Progenitor cell of endocrine pancreas (in vitro differentiated cells): Measurements from ENCODE around the gene SH3GL1. TPM values are rescaled to one million over a fixed set of nuclear protein-coding genes. Genes with fewer than 3 reads are reported as not detected.

ENCODE experiments used
- DNase-seq: peaks from one replicate; pipeline ENCODE4 v3.0.0; 2021; ENCODE audit warnings: low spot score; ENCODE audit not compliant: unreplicated experiment
- H3K27ac Mint-ChIP-seq: 2 replicates; pipeline ENCODE4 v1.8.0; 2021; ENCODE audit warnings: mild to moderate bottlenecking, moderate library complexity, mixed read lengths
- H3K27me3 Mint-ChIP-seq: 2 replicates; pipeline ENCODE4 v1.8.0; 2021; ENCODE audit warnings: mixed read lengths
- H3K36me3 Mint-ChIP-seq: 2 replicates; pipeline ENCODE4 v1.8.0; 2022; ENCODE audit warnings: mixed read lengths; ENCODE audit not compliant: insufficient read depth
- H3K4me1 Mint-ChIP-seq: 2 replicates; pipeline ENCODE4 v1.8.0; 2021; ENCODE audit warnings: low read depth, mixed read lengths
- H3K4me3 Mint-ChIP-seq: 2 replicates; pipeline ENCODE4 v1.8.0; 2021; ENCODE audit warnings: low read depth, mild to moderate bottlenecking, moderate library complexity, mixed read lengths
- H3K9me3 Mint-ChIP-seq: 2 replicates; pipeline ENCODE4 v1.8.0; 2021; ENCODE audit warnings: low read depth, mixed read lengths
- CTCF ChIP-seq: fragments of 200-600 bp; sonication (generic); IDR thresholded peaks from one replicate; pipeline ENCODE4 v1.5.0; 2021; ENCODE audit warnings: antibody characterized with exemption, mild to moderate bottlenecking; ENCODE audit not compliant: unreplicated experiment
- total RNA-seq: library from RNA; stranded (reverse); gene quantifications from 2 replicates; pipeline ENCODE4 v1.2.1, GENCODE V29; 2021

The SH3GL1 gene
- total RNA-seq, 1 donor from 2014 or later = 55.6 TPM

GRCh38 chr19:4437103-4437502 lies 36.8 kb upstream of the SH3GL1 start:
- no peak for TF ChIP-seq CTCF
- H3K4me3 Mint-ChIP-seq = no peak overlapping the region
- peaks cover 9% of the 10 kb centered on the region for H3K36me3 Mint-ChIP-seq
- H3K27ac Mint-ChIP-seq = no peak overlapping the region
- H3K9me3 Mint-ChIP-seq = no peaks in the 10 kb centered on the region
- no peaks in the 10 kb centered on the region for H3K4me1 Mint-ChIP-seq
- no peak for DNase-seq
- no peaks in the 10 kb centered on the region for H3K27me3 Mint-ChIP-seq

DNA sequence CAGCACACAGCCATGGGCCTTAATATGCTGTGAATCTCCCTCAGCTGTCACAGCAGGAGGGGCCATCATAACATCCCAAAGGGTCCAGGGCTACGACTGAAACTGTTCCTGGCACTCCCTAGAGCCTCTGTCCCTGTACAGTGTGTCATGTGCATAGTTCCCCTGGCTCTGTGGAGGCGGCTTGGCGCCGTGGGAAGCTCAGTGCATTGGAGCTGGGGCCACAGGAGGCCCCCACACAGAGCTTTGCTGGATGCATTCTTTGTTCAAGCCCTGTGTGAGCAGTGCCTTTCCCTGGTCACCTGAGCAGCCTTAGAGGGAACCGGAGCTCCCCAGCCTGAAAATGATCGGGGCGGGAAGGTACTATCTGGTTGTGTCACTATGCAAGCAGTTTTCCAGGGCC lies 35.9 kb upstream of the SH3GL1 start:
- Mint-ChIP-seq H3K4me3 (no peak overlapping the region), H3K36me3 (peaks cover 12% of the 10 kb centered on the region), H3K27ac (no peak overlapping the region), H3K9me3 (no peaks in the 10 kb centered on the region), H3K4me1 (no peaks in the 10 kb centered on the region), H3K27me3 (no peaks in the 10 kb centered on the region)
- no peak for TF ChIP-seq CTCF
- DNase-seq = no peak

GRCh38 chr19:4434391-4434790 lies 34.0 kb upstream of the SH3GL1 start:
- Mint-ChIP-seq H3K4me1 (no peaks in the 10 kb centered on the region), H3K9me3 (no peaks in the 10 kb centered on the region), H3K27me3 (no peaks in the 10 kb centered on the region), H3K36me3 (peaks cover 19% of the 10 kb centered on the region), H3K4me3 (no peak overlapping the region), H3K27ac (no peak overlapping the region)
- DNase-seq = no peak
- no peak for TF ChIP-seq CTCF

- Mint-ChIP-seq H3K27ac (no peak overlapping the region), H3K4me3 (no peak overlapping the region), H3K36me3 (peaks cover 16% of the 10 kb centered on the region), H3K27me3 (no peaks in the 10 kb centered on the region), H3K9me3 (no peaks in the 10 kb centered on the region), H3K4me1 (no peaks in the 10 kb centered on the region)
- no peak for DNase-seq
- no peak for TF ChIP-seq CTCF
Measured at GRCh38 chr19:4432918-4433506, 32.7 kb upstream of the SH3GL1 start.

DNA sequence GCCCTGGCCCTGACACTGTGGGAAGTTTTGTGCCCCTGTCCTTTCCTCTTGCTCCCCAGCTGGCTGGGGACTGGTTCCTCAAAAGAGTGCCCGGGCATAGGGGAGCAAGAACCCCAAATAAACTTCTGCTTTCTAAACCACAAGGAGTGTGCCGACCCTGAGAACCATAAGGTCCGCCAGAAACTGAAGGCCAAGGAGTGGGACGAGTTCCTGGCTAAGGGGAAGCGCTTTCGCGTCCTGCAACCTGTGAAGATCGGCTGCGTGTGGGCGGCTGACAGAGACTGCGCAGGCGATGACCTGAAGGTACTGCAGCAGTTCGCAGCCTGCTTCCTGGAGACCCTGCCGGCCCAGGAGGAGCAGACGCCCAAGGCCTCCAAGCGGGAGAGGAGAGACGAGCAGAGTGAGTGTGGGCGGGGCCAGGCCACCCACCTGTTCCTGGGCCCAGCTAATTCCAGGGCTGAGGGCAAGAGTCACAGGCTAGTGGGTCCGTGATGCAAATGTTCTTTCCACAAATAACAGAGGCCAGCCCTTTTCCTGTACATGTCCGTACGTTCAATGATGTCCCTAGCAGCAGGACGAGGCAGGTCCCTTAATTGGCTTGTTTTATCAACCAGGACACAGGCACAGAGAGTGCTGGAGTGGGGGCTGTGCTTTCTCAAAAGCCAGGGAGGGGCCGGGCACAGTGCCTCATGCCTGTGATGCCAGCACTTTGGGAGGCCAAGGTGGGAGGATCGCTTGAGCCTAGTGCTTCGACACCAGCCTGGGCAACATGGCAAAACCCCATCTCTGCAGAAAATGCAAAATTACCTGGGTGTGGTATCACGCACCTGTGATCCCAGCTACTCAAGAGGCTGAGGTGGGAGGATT lies 31.7 kb upstream of the SH3GL1 start:
- no peaks in the 10 kb centered on the region for H3K27me3 Mint-ChIP-seq
- H3K36me3 Mint-ChIP-seq = peaks cover 16% of the 10 kb centered on the region
- H3K9me3 Mint-ChIP-seq = no peaks in the 10 kb centered on the region
- no peak for DNase-seq
- no peaks in the 10 kb centered on the region for H3K4me1 Mint-ChIP-seq
- no peak overlapping the region for H3K4me3 Mint-ChIP-seq
- H3K27ac Mint-ChIP-seq = no peak overlapping the region
- no peak for TF ChIP-seq CTCF
